ENCODE data around the gene MCCD1.
A peak's percentile ranks its signal among the peaks of the same experiment; 100 is the strongest.
"Not testable (repeated sequence)": the region's sequence is repeated elsewhere in the genome, so short reads cannot be mapped to it uniquely, and the experiment has no call there.

MCCD1 gene

DNA sequence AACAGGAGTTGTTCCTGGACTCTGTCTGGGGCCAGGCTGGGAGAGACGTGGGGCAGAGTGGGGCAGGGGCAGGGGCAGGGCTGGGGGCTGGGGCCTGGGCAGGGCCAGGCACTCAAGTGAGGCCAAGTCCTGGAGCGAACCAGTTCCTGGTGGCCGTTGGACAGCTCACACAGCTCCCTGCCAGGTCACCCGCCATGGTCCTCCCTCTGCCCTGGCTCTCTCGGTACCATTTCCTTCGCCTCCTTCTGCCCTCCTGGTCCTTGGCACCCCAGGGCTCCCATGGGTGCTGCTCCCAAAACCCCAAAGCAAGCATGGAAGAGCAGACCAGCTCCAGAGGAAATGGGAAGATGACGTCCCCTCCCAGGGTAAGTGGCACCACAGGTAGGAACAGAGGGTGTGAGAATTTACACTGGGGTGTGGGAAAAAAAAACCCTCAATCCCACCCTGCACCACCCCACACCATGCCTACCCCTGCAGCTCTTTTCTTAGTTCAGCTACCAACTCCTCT, at the start of gene MCCD1:
Gene MCCD1, plus strand, starts transcription at position 142 of the 508 bp plus-strand sequence. Its CDS starts 53 bp downstream, at position 195.
- DNase-seq = no peak

DNA sequence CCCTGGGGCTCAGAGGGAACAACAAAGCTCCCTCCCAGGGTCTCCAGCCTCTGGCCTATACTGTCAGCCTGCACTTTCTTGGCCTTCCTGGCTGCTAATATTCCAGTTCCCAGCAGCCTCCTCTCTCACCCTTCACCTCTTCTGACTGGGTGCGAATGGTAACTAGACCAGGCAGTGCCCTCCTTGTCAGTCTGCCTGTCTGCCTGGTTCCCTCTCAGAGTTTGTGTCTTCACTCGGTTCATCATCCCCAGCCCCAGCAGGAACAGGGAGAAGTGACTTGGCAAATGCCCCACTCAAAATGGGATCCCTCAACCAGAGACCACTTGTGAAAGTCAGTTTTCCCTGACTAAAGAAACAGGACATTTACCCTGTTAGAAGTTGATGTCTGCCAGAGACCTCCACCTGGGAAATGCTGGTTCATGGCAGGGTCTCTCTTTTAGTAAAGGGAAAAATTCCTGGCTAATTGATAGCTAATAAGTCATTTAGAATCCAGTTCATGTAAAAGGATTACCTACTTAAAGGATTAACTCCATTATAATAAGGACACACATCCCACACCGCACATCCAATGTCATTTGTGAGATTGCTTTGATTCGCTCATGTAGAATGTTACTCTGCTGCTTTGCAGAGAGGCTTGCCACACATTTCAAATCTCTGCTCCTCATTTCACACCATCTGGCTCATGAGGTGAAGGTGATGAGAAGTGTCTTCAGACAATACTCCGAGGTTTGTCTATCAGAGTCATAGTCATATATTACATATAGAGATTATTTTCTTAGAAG, 49.4 kb upstream of the MCCD1 start:
- DNase-seq = no peak

DNA sequence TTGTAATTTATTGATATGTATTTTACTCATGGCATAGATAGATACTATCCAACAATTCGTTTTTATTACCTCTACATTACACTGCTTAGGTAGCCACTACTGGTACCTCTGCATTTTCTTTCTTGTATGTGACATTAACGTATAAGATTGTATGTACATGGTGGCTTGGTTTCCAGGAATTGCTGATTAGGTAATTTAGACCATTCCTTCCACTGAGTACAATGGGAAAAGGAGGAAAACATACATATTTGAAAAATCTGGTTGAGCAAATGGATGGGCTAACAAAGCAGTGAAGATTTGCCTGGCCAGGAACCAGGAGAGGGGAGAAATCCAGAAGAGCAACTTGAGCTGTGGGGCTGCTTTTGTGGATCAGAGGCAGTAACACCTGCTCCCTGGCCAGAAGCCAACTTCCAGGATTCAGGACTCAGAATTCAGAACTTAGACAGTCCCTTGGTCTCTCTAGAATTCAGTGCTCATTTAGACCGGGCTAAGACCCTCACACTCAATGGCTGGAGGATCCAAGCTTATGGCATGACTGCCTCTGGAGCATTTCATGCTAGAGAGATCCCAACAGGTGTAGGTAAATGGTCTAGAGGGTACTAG, 48.7 kb upstream of the MCCD1 start:
- no peak for DNase-seq

- DNase-seq = no peak
Measured at GRCh38 chr6:31480574-31480973, 48.2 kb upstream of the MCCD1 start.

- no peak for DNase-seq
Measured at GRCh38 chr6:31483392-31483791, 45.4 kb upstream of the MCCD1 start.

GRCh38 chr6:31485055-31485454, 43.7 kb upstream of the MCCD1 start:
- DNase-seq = no peak

DNA sequence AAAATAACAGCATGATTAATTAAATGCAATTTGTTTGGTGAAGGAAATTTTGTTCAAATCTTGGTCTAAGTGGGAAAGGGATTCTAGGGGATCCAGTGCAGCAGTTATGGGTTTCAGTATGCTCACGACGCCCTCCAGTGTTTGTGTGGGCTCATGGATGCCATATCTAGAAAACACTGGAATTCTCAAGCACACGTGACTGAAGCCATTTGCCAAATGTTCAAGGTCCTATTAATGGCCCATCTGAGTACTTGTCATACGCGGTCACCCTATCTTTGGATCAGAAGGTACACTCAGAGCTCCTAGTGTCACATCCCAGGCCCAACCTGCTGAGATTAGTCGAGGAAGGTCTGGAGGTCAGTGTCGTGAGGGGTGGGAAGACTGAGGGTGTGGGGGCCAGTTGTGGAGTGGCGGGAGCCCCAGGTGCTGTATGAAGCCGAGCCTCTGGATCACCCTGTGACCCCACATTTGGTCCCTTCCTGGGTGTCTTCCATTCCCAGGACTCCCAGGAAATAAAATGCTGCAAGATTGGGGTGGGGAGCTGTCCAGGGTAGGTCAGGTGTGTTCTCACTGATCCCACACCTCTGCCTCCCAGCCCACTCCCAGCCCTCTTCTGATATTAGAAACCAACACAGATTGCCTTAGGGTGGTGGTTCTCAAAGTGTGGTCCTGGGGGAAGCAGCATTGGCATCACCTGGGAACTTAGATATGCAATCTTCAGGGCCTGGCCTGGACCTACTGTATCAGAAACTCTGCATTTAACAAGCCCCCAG, 42.5 kb upstream of the MCCD1 start:
- DNase-seq = not testable (repeated sequence)

GRCh38 chr6:31487674-31488073, 41.1 kb upstream of the MCCD1 start:
- DNase-seq = not testable (repeated sequence)

DNA sequence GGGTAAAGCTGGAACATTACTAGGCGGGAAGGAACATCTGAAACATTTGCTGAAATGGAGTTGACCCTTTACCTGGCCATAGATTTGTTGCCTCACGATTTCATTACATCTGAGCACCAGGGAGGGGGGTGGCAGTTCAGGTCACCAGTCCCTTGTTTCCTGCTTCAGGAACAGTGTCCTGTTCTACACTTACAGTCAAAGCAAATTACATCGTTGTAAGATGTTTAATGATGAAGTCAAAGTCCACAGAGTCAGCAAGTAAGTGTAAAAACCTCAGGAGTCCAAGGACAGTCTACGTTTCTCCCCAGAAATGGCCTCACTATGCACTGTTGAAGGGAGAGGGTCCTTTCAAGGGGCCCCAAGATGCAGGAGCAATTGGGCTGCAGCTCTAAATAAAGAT, 39.7 kb upstream of the MCCD1 start:
- DNase-seq = no peak

- DNase-seq = no peak
Measured at GRCh38 chr6:31490115-31490873, 38.5 kb upstream of the MCCD1 start.

DNA sequence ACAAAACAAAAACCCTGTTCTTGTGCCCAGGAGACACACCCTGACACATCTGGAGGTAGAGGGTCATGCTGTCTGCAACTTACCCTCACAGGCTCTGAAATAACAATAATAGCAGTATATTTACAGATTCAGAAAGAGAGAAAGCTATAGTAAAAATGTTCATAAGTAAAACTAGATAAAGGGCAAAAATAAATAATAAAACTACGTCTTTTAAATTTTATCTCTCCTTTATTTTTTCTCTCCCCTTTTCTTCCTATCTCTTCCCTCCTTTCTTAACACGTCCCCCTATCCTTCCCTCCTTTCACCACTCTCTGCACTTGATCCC, 35.2 kb upstream of the MCCD1 start:
- DNase-seq = not testable (repeated sequence)

DNA sequence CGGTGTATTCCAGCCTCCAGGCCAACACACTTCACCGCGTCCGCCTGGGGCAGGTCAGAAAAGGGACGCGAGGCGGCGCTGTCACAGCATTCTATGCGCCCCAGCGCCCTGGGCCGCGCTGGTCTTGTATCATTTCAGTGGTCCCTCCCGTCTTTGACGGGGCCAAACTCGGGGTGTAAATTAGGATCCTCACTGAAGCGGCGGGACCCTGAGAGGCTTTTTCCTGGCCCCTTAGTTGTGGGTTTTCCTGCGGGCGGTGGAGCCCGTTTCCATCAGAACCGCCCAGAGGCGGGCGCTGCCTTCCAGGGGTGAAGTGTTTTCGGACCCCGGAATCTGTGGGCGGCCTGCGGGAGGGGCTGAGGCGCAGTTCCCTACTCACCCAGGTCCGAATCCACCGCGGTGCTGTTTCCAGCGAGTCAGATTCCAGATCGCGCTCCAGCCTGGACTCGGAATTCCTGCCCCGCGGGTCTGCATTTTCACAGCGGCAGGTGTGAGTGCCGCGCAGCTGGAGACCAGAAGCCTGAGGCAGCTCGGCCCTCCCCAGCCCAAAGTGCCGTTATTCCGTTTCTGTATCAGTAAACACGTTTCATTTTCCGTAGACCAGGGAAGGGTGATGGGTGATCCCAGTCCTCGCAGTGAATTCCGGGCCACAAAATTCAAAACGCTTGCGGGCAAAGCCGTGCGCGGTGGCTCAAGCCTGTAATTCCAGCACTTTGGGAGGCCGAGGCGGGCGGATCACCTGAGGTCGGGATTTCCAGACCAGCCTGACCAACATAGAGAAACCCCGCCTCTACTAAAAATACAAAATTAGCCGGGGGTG, 34.7 kb upstream of the MCCD1 start:
- DNase-seq = peak; percentile 33 to 74 (median 52)

GRCh38 chr6:31495580-31495979, 33.2 kb upstream of the MCCD1 start:
- no peak for DNase-seq

GRCh38 chr6:31496826-31497225, 31.9 kb upstream of the MCCD1 start:
- not testable (repeated sequence) for DNase-seq

- DNase-seq = peak; percentile 72 to 89 (median 78)
Measured at GRCh38 chr6:31497531-31498476, 31.0 kb upstream of the MCCD1 start, which contains the start of gene MICB. Gene MICB (plus strand): TSS chr6:31498145. CDS start chr6:31498194, 49 bp downstream.

- no peak for DNase-seq
Measured at GRCh38 chr6:31498748-31499147, 30.0 kb upstream of the MCCD1 start.

- not testable (repeated sequence) for DNase-seq
Measured at GRCh38 chr6:31499648-31500047, 29.1 kb upstream of the MCCD1 start.

GRCh38 chr6:31502586-31502985, 26.2 kb upstream of the MCCD1 start:
- no peak for DNase-seq

DNA sequence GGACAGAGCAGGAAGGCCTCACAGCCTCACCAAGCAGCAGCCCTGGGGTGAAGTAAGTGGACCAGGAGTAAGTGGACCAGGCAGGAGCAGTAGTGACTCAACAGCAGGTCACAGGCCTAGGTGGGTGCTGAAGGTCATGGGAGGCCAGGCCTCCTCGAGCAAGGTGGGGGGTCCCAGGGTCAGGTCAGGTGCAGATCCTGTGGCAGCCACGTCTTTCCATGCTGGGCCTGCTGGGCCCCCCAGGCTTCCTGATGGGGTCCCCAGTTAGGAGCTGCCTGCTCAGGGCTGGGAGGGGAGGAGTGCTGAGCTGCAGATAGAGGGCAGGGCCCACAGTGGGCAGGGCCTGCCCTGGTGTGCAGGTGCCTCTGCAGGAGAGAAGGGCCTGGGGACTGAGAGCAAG, 19.7 kb upstream of the MCCD1 start:
- not testable (repeated sequence) for DNase-seq

- no peak for DNase-seq
Measured at GRCh38 chr6:31510007-31510406, 18.8 kb upstream of the MCCD1 start.

Data from stimulated activated naive CD4-positive, alpha-beta T cell (primary cell).